Measurements from ENCODE around the gene RBM23. TPM values are rescaled to one million over a fixed set of nuclear protein-coding genes. Genes with fewer than 3 reads are reported as not detected.

RBM23 gene
- total and polyA plus RNA-seq, 9 of the 15 experiments (the other 6 are each of a cell fraction or from before 2014, with no cell fraction given), result 46.0 to 102 (median 58.5) TPM

GRCh38 chr14:22886500-22887259 lies 32.3 kb downstream of the RBM23 start (continued):
- TF ChIP-seq HMBOX1 (IDR thresholded peaks at IDR 0.05), result no peak
- no peak for TF ChIP-seq NR2F6 (CRISPR knock-in tag; IDR thresholded peaks at IDR 0.05)
- TF ChIP-seq GMEB1 (CRISPR knock-in tag; IDR thresholded peaks at IDR 0.05), result no peak
- TF ChIP-seq PHF8 (IDR thresholded peaks at IDR 0.05; ENCODE audit: borderline replicate concordance, low read length), result peak; percentile 88
- 0 out of 2 replicates have a peak, but pooled peaks have one; percentile 59 for TF ChIP-seq SMAD4 (CRISPR knock-in tag; conservative IDR thresholded peaks at IDR 0.05)
- no peak for TF ChIP-seq ZNF77 (CRISPR knock-in tag; IDR thresholded peaks at IDR 0.05)
- TF ChIP-seq TSC22D4 (tag; IDR thresholded peaks at IDR 0.05), result no peak
- TF ChIP-seq ESRRA (IDR thresholded peaks at IDR 0.05; ENCODE audit: borderline replicate concordance, low read depth), result peak; percentile 54; the same call in 1 of the 2 replicates
- no peak for TF ChIP-seq BHLHE40 (IDR thresholded peaks at IDR 0.05; ENCODE audit: low read length)
- no peak for TF ChIP-seq ZC3H4 (CRISPR knock-in tag; IDR thresholded peaks at IDR 0.05; ENCODE audit: borderline replicate concordance)
- no peak for TF ChIP-seq GTF2B (IDR thresholded peaks at IDR 0.05; ENCODE audit: extremely low read depth, insufficient read length)
- TF ChIP-seq MEIS2 (IDR thresholded peaks at IDR 0.05; ENCODE audit: partially characterized antibody), result no peak
- no peak for TF ChIP-seq ZNF780A (CRISPR knock-in tag; IDR thresholded peaks at IDR 0.05)
- no peak for TF ChIP-seq DNMT1 (IDR thresholded peaks at IDR 0.05)
- no peak for TF ChIP-seq ZNF212 (CRISPR knock-in tag; IDR thresholded peaks at IDR 0.05)
- TF ChIP-seq TRIM28 (IDR thresholded peaks at IDR 0.05), result no peak
- TF ChIP-seq ELF1 (tag; IDR thresholded peaks at IDR 0.05), result no peak
- no peak for TF ChIP-seq PTRF (tag; IDR thresholded peaks at IDR 0.05)
- 0 out of 2 replicates have a peak, but pooled peaks have one; percentile 31 for TF ChIP-seq SP1 (CRISPR knock-in tag; IDR thresholded peaks at IDR 0.05)
- TF ChIP-seq SMARCB1 (IDR thresholded peaks at IDR 0.05; ENCODE audit: insufficient read length, low read depth), result no peak
- 0 out of 2 replicates have a peak, but pooled peaks have one; percentile 16 for TF ChIP-seq NKRF (IDR thresholded peaks at IDR 0.05; ENCODE audit: borderline replicate concordance)
- no peak for TF ChIP-seq BCL6 (CRISPR knock-in tag; IDR thresholded peaks at IDR 0.05)
- TF ChIP-seq NFRKB (IDR thresholded peaks at IDR 0.05; ENCODE audit: low read depth), result 0 out of 2 replicates have a peak, but pooled peaks have one; percentile 52
- no peak for TF ChIP-seq ZNF76 (CRISPR knock-in tag; IDR thresholded peaks at IDR 0.05; ENCODE audit: borderline replicate concordance)
- no peak for TF ChIP-seq RHOXF2B (CRISPR knock-in tag; conservative IDR thresholded peaks at IDR 0.05)
- no peak for TF ChIP-seq BDP1 (IDR thresholded peaks at IDR 0.05; ENCODE audit: insufficient read depth, insufficient read length)

Measured in K562 (cell line).